HG03066 (cell line): ENCODE results near the gene DYSF.

Experiments
- ATAC-seq: cut with Tn5 transposase; IDR thresholded peaks from one replicate; pipeline ENCODE4 v1.9.1; 2021; ENCODE audit warnings: low read depth; ENCODE audit not compliant: unreplicated experiment

The DYSF gene

GRCh38 chr2:71665168-71666093, 212.1 kb downstream of the DYSF start:
- ATAC-seq, result no peak

GRCh38 chr2:71666094-71666474, 212.7 kb downstream of the DYSF start:
- ATAC-seq, result no peak

DNA sequence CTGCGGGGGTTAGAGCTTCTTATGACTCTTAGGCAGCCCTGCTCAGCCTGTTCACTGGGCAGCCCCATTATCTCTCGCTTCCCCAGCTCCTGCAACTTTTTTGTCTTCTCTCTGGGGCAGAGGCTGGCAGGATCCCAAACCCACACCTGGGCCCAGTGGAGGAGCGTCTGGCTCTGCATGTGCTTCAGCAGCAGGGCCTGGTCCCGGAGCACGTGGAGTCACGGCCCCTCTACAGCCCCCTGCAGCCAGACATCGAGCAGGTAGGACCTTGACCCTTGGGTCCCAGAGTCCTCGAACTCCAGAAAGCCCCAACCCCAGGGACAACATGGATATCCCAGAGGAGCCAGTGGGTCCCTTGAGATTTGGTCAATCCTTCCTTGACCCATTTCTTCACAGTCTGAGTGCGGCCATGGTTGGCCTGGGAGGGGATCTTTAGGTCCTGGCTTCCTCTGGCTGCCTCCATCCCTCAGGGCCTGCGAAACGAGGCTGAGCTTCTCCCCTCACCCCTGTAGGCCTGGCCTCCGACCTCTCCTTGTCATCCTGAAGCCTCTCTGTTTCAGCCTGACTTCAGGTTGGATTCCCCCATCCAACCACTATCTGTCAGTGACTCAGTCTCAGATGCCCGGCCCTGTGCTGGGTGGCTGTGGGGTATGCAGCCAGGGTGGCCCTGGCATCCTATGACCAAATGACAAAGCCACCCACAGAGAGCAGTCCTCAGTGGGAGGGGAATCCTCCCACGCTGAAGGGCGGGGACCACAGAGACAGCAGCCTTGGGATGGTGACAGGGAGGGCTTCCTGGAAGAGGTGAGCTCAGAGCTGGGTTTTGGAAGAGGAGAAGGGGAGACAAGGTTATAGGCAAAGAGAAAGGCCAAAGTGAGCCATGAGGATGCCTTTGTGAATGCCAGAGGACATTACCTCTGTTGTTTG, 214.2 kb downstream of the DYSF start:
- no peak for ATAC-seq

DNA sequence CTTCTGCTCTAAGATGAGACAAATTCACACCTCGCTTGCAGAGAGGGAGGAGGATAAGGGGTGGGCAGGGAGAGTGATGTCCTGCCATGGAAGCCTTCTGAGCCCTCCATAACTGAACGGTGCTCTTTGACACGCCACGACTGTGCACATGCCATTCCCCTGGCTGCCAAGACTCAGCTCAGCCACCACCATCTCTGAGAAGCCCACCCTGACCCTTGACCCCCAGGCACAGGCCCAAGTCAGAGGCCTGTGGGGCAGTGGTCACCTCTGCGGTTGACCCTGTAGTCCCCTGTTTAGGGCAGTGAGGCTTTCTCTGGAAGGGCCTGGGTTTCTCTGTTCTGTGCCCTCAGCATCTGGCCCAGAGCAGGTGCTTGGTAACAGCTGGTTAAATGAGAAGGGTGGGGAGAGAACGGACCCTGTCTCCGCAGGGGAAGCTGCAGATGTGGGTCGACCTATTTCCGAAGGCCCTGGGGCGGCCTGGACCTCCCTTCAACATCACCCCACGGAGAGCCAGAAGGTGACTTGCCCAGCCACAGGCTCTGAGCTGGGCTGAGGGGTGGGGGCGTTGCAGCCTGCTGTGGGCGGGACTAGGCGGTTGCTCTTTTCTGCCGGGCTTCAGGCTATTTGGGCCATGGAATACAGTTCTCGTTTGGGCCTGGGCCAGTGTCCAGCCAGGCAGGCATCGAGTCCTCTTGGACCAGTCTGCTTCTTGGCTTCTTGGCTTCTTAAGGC, 215.1 kb downstream of the DYSF start:
- ATAC-seq, result no peak

- ATAC-seq, result no peak
These were observed 215.7 kb downstream of the DYSF start for GRCh38 chr2:71669058-71669456.

DNA sequence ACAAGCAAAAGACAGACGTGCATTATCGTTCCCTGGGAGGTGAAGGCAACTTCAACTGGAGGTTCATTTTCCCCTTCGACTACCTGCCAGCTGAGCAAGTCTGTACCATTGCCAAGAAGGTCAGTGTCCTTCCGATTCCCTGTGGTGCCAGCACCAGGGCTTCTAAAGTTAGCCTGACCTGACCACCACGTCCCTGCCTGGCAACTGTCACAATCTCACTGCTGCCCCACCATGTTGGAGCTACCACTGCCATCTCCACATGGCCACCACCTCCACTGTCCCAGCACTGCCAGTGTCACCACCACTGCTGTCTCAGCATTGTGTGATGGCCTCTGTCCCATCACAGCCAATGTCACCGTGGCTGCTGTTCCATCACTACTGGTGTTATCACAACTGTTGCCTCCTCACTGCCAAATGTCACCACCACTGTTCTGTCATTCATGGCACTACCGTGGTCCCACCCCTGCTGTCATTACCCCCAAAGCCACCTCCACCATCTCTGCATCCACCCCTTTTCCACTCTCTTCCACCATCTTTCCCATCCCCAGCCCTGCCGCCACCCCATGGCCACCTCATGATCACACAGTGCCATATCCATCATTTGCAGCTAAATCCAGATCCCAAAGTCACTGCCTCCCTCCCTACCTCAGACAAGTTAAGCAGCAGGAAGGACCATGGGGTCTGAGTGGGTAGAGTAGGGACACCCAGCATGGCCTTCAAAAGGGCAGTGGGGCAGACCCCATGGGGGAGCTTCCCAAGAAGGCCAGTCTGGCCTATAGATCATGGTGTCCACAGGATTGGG, 216.5 kb downstream of the DYSF start:
- ATAC-seq, result no peak

GRCh38 chr2:71670430-71670795, 217.1 kb downstream of the DYSF start:
- ATAC-seq, result no peak

DNA sequence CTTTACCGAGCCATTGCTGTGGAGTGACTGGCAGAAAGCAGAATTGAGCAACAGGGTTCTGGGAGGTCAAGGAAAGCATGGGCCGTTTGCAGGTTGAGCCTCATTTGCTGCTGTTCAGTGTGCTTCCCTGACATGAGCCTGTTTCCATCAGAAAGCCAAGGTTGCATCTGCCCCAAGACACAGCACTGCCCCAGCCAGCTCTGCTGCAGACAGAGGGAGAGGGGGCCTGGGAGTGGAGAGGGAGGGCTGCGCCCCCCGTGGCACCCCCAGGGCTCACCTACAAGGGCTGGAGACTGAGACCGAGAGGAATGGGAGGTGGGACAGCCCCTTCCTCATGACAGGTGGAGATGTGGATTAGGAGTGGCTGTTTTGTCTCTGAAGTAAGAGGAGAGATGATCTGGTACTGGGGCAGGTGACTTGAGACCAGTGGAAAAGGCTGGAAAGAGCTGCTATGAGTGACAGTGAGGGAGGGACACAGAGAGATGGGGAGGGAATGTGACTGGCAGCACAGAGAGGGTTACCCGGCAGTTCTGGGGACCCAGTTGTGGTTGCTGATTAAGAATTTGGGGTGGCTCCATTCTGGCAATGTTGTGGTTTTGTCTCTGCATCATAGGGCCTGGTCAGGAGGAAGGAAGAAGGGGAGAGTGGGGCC, 218.0 kb downstream of the DYSF start:
- no peak for ATAC-seq

- no peak for ATAC-seq
These were observed 218.8 kb downstream of the DYSF start for GRCh38 chr2:71671895-71672825.

DNA sequence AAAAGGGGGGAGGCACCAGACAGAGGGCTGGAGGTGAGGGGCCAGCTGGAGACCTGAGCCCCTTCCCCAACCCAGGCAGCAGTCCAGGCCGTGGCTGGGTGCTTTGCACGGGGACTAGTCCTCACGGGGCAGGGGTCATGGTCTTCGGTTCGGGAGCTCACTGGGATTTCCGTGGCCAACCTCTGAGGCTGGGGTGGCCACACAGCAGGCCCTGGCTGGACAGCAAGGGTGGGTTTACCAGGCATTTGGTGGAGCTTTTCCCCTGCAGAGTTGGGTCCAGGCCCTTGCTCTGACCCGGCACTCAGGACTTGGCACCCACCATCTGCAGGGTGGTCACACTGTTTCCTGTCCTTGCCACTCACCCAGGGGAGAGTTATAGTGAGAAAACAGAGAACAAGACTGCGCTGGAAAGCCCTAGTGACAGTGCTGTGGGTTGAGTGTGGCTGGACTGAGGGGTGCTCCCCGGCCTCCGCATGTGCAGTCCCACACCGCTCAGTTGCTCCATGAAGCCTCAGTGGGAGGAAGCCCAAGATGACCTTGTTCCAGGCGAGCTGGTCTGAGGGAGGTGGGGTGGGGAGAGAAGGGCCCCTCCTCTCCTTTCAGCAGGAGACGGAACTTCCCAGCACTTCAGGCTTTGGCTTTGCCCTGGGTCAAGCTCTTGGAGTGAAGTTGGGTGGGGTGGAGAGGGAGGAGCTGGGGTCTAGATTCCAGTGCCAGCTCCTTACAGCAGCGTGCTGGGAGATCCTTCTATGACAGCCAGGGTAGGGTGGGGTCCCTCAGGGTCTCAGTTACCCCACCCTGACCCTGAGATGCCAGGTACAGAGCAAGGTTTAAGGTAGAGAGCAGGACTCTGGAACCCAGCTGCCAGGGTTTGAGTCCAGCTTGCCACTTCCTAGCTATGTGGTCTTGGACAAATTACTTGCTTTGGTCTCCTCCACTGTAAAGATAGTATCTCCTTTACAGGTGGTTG, 219.8 kb downstream of the DYSF start:
- no peak for ATAC-seq

GRCh38 chr2:71674158-71674851, 220.9 kb downstream of the DYSF start:
- no peak for ATAC-seq

- no peak for ATAC-seq
These were observed 221.9 kb downstream of the DYSF start for GRCh38 chr2:71675296-71675695.

DNA sequence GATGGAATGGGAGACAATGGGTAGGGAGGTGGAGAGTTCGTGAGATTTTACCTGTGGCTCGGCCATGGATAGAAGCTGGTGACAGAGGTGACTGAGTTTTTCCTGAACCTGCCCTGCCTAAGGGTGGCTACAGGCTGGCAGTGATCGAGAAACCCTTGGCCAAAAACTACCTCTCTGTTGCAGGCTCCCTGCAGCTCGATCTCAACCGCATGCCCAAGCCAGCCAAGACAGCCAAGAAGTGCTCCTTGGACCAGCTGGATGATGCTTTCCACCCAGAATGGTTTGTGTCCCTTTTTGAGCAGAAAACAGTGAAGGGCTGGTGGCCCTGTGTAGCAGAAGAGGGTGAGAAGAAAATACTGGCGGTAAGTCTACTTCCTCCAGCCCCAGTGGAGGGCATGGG, 225.5 kb downstream of the DYSF start:
- ATAC-seq, result no peak

DNA sequence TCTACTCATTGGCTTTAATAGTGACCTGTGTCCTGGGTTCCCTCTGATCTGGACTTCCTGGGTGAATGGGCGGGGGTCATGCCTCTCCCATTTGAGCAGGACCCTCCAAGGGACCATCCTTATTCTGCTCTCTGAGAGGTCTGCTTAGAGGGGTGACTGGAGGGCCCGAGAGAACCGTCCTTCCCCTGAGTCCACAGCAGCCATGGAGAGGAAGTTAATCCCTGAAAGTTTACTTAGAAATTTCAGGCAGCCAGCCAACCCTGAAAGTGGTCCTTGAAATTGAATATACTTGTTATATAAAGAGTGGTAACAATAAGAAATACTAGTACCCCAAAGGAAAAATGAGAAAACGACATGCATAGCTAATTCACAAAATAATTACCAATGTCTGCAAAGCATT, 226.1 kb downstream of the DYSF start:
- no peak for ATAC-seq

GRCh38 chr2:71680925-71681324, 227.6 kb downstream of the DYSF start:
- ATAC-seq, result no peak

GRCh38 chr2:71681626-71682025, 228.3 kb downstream of the DYSF start:
- no peak for ATAC-seq

DNA sequence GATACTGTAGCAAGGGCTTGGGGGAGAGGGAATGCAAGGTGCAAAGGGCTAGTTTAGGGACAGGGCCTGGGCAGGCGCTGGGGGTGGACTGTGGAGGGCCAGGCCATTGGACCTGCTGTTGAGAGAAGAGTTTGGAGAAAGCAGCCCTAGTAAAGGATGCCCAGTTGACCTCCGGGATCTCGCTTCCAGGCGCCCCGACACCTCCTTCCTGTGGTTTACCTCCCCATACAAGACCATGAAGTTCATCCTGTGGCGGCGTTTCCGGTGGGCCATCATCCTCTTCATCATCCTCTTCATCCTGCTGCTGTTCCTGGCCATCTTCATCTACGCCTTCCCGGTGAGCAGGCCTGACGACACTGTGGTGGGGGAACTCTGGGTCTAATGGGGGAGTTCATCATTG, 229.0 kb downstream of the DYSF start:
- no peak for ATAC-seq
